GM12891 (cell line): ENCODE data around the gene ATP11A.

ENCODE experiments used
- PAX5 ChIP-seq: IDR thresholded peaks from 2 replicates; pipeline ENCODE4 v1.6.1; 2011; ENCODE audit warnings: low read length, moderate library complexity, mild to moderate bottlenecking; ENCODE audit not compliant: insufficient read depth, severe bottlenecking
- POLR2A ChIP-seq: IDR thresholded peaks from 2 replicates; pipeline ENCODE4 v1.6.1; 2011; ENCODE audit warnings: low read depth, low read length, control low read depth
- POLR2AphosphoS5 ChIP-seq: IDR thresholded peaks from 2 replicates; pipeline ENCODE4 v1.6.1; 2011; ENCODE audit warnings: low read depth, low read length, control low read depth
- POU2F2 ChIP-seq: IDR thresholded peaks from 2 replicates; pipeline ENCODE4 v1.6.1; 2011; ENCODE audit warnings: low read depth, mild to moderate bottlenecking, control low read depth, low read length, moderate library complexity
- SPI1 ChIP-seq: IDR thresholded peaks from 2 replicates; pipeline ENCODE4 v1.6.1; 2011; ENCODE audit warnings: low read depth, low read length, control low read depth
- TAF1 ChIP-seq: IDR thresholded peaks from 2 replicates; pipeline ENCODE4 v1.6.1; 2011; ENCODE audit warnings: low read depth, low read length, control low read depth

- TF ChIP-seq POLR2A (no peak), TAF1 (no peak), POU2F2 (no peak), SPI1 (no peak), POLR2AphosphoS5 (no peak), PAX5 (no peak)
These were observed 40.7 kb upstream of the ATP11A start for GRCh38 chr13:112648966-112649690.
